Amniotic stem cell (primary cell): ENCODE measurements around the gene ZNF778.

Experiments used
- DNase-seq: peaks from one replicate; lab custom pipeline; 2025; lab: John Stamatoyannopoulos, UW

ZNF778 gene

DNA sequence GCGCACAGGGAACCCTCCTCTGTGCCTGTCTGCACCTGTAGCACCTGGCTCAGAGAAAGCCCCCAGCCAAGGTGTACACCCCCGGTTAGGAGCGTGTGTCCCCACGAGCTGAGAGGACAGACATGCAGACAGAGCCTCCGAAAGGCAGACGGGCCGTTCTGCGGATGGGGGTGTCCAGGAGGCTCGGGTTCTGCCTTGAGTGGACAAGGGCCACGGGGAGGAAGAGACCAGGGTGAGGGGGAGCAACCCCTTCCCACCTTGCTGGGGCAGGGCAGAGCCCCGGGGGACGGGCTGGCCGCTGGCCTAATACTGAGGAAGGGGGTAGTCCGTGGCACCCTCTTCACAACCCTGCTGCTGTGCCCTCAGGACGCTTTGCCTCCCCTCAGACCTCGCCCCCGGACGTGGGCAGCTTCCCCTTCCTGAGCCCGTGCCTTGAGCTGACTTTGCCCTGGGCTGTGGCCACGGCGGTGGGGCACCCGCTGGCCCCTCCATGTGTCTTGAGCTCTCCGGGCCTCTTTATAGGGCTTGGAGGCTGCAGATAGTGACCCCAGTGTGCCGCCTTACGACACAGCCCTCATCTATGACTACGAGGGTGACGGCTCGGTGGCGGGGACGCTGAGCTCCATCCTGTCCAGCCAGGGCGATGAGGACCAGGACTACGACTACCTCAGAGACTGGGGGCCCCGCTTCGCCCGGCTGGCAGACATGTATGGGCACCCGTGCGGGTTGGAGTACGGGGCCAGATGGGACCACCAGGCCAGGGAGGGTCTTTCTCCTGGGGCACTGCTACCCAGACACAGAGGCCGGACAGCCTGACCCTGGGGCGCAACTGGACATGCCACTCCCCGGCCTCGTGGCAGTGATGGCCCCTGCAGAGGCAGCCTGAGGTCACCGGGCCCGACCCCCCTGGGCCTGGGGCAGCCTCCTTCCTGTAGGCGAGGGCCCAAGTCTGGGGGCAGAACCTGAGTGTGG, 22.9 kb upstream of the ZNF778 start:
- DNase-seq, result no peak

DNA sequence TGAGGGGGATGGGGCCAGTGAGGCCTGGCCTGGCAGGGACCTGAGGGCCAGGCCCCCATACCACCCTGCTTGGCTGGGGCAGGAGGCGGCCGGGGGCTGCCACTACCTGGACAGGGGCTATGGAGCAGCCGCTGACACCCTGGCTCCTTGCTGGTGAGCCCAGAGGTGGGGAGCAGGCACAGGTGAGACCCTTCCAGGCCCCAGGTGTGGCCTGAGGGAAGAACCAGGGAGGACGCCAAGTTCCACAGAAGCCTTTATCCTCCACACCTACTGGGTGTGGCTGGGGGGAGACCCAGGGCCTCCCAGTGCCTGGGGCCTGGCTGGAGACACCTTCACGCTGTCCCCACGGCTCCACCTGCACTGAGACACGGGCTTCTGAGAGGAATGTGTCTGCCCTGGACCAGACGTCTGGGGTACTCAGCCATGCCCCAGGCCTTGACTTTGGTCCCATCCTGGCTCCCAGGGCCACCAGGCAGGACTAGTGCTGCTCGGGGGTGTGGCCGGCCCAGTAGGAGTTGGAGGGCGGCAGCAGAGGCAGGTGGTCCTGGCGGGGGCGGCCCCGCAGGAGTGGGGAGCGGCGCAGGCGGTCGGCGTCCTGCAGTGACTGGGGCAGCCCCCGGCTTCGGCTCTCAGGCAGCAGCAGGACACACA, 21.9 kb upstream of the ZNF778 start:
- no peak for DNase-seq

DNA sequence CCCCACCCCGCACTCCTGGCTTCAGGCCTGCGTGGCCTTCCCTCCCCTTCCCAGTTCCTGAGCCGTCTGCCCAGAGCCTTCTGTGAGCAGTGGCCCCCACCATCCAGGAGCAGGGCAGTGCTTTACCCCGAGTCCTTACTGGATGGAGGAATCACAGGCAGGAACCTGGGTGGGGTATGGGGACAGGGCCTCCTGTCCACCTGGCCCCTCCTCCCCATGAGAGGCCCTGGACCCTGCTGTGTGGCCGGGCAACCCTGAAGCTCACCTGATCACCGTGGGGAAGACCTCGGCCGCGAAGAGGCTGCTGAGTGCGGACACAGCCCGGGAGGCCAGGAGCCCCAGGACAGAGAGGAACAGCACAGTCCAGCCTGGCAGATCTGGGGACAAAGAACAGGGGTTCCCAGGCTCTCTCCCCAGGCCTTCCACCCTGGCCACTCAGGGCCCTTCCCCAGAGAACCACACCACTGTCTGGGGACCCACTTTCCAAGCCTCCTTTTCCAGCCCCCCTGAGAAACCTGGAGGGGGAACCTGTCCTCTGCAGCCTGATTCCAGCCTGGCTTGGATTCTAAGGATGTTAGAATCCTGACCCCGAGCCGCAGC, 20.4 kb upstream of the ZNF778 start:
- DNase-seq, result no peak

DNA sequence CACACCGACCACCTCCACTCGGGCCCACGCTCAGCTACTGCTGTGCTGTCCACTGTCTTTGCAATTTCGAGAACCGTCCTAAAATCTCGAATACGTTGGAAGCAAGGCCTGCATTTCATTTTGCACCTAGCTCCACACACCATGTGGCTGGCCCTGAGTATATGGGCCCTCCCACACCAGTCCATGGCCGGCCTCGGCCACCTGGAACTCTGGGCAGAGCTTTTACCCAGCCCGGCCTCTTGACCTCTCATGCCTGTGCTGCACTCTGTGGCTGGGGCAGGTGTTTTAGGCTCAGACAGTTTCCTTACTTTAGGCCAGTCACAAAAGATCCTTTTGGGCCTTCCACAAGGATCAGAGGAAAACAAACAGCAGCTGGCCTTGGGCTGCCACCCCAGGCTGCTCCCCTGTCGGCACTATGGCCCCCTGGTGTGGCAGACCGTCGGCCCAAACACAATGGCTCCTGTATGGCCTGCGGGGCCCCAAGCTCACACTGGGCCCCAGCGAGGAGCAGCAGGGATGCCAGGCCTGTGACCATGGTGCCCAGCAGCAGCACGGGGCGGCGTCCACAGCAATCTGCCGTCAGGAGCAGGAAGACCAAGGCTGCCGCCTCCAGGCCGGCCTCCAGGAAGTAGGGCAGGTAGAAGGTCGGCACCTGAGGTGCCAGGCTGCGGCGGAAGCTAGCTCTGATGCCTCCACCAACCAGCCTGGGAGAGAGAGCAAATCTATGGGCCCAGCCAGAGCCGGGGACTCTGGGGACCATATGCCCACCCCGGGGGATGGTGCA, 19.7 kb upstream of the ZNF778 start:
- no peak for DNase-seq

DNA sequence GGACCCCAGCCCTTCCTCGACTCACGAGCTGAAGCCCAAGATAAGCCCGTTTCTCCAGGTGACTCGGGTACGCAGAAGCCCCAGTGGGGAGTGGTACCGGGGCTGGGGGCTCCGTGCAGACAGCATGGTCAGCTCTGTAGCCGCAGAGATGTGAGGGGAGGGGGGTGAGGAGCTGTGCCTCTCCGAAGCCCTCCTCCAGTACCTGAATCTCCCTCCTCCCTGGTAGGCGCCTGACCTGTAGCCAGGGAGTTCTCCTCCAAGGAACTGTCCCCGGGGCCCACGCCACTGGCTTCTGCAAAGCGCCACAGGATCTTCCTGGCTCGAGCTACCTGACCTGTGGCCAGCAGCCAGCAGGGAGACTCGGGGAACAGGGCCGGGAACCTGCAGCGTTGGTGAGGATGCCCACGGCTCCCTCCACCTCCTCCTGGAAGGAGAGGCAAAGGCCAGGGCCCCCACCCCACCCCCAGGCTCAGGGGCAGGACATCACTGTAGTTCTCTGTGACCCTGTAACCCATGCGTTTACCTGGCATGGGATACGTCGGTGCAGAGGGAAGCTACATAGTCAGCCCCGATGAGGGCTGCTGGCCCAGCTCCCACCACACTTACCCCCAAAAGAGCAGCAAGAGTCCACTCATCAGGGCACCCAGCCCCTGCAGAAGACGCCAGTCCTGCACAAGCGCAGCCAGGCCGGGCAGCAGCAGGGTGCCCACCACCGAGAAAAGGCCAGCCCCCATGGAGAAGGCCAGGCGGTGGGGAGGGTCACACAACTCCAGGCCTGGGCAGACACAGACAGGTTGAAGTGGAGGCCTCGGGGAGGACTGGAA, 18.9 kb upstream of the ZNF778 start:
- no peak for DNase-seq

DNA sequence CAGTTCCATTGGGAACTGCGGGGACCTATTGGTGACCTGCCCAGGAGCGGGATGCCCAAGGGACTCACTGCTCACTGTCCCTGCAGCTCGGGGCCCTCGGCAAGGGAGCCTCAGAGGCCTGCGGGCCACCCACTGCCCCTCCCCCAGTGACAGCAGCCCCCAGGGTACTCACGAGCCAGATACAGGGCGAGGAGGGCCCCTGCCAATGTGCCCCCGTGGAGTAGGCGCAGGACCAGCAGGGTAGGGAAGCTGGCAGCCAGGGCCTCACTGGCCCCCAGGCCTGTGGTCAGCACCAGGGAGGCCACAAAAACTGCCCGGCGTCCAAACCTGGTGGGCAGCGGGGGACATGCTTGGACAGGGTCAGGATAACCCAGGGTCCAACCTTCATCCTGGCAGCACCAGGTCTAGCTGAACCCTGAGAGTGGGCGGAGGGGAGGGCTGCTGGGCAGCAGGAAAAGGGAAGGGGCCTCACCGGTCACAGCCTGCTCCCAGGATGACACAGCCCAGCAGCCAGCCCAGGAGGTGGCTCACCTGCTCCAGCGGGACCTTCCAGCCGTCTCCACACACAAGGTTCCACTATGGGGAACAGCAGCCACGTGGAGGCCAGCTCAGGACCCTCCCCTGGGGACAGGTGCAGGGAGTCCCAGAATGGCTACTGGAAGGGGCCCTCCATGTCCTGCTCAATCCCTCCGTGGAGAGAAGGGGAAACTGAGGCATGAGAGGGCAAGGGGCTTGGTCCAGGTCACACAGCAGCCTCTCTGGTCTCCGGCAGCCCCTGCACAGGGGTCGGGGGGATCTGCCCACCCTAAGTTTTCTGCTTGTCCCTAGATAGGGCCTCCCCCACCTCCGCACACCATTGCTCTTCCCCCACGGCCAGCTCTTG, 18.0 kb upstream of the ZNF778 start:
- no peak for DNase-seq

DNA sequence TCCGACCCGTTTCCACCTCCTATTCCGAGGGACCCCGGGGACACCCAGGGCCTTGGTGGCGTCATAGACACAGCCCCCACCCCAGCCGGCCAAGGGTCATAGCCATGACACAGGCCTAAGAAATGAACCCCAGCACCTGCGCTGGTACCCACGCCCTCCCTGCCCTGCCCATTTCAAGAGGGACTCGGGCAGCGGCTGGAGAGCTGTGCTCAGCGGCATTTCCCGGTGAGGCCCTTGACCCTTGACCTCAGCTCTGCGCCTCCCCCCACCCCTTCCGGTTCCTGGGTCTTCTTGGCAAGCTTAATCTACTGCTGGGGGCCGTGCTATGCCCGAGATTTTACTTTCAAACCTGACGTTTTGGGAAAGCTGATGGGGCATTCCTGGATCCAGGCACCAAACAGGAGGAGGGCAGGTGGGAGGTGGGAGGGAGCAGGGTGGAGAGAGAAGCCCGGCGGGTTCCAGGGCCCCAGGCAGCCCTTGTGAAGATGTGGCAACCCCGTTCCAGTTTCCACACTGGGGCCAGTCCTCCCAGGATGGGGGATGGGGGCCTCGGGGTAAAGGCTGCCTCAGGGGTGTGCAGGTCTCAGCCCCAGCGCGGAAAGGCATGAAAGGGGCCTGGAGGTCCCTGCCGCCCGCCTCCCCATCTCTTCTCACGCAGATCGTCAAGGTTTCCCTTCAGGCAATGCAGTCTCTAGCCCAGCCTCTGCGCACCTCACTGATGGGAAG, 17.2 kb upstream of the ZNF778 start, which contains the start of gene SLC22A31:
Gene SLC22A31 (minus strand): TSS at position 414 of the 726 bp plus-strand sequence. CDS start 36 bp downstream, at position 378.
- DNase-seq, result no peak

DNA sequence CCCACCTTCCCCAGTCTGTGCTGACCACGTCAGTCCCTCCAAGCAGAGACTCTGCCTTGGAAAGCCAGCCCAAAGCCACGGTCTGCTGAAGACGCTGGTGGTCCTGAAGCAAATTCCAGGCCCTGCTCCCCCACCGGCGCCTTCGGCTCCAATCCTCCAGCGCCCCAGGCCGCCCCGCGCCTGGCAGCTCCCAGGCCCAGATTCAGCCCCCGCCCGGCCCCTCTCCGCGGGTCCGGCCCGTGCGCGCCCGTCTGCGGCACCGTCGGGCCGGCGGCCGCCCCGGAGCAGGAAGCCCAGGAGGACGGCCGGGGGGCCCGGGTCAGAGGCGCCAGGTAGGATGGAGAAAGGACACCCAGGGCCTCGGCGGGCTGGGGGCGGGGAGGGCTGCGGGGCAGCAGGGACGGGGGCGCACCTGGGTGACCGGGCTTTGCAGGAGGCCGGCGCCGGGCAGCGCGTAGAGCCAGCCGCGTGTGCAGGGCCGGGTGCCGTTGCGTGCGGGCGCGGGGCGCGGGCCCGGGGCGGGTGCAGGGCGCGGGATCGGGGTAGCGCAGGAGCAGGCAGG, 16.6 kb upstream of the ZNF778 start:
- no peak for DNase-seq

DNA sequence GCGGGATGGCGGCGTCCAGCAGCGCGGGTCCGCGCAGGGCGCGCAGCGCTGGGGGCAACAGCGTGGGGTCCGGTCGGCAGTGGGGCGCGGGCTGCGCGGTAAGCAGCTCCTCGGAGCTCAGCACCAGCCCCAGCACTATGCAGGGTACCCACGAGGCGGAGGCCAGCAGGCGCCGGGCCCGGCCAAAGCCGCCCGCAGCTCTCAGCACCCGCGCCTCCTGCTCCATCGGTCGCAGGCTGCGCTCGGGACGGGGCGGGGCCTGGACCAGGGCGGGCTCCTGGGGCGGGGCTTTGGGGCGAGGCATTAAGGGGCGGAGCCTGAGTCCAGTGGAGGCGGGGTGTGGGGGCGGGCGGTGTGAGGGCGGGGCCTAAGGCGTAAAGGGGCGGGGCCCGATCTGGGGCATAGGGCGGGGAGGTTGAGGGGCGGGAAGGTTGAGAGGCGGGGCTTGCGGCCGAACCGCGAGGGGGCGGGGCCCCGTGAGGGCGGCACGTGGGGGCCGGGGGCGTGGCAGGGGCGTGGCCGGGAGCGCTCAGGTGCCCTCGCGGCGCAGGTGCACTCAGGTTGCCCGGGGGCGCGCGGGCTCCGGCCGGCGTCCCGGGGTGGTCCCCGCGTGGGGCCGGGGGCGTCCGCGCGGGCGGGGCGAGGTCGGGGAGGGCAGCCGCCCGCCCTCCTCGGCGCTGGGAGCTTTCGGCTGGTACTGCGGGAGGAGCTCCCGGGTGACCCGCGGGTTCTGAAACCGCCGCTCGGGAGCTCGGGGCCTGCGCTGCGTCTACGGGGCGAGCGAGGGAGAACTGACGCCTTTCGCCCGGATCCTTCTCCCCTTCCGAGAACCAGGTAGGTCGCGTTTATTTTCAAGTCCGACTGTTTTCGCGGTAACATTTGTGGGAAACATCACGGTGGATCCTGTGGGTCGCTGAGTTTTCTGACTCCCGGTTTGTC, 15.8 kb upstream of the ZNF778 start:
- peak; percentile 12 for DNase-seq

DNA sequence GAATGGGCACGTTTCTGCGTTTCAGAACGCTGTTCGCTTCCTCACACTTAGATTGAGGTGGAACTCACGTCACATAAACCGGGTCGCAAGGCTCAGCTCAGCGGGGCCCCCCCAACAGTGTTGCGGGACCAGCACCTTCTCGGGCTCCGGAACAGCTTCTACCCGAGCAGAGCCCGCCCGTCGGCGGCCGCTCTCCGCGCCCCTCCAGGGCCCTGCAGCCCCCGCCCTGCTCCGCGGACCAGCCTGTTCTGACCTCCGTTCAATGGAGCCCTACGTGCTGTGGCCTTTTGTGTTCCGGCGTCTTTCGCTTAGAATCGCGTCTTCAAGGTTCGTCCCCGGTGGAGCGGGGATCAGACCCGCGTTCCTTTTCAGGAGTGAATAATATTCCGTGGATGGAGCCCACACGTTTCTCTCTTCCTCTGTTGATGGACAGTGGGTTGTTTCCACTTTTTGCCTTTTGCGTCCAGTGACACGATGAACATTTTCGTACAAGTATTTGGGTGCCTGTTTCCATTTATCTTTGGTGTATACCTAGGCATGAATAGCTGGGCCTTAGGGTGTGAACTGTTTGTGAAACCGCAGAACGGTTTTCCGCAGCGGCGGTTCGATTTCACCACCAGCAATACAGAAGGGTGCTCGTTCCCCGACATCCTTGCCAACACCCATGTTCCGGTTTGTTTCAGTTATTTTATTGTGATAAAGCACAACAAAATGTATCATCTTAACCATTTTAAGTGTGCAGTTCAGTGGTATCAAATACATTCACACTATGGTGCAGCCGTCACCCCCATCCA, 14.9 kb upstream of the ZNF778 start:
- no peak for DNase-seq

DNA sequence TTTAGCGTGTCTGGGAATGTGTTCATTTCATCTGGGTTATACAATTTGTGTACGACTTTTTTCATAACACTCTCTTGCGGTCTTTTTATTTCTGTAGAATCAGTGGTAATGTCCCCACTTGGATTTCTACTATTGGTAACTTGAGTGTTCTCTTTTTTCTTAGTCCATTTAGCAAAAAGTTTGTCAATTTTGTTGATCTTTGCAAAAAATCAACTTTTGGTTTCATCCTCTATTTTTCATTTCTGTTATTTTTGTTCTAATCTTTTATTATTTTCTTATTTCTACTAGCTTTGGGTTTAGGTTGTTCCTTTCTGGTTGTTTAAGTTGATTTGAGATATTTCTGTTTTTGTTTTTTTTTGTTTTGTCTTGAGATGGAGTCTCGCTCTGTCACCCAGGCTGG, 9.5 kb upstream of the ZNF778 start:
- DNase-seq, result no peak

DNA sequence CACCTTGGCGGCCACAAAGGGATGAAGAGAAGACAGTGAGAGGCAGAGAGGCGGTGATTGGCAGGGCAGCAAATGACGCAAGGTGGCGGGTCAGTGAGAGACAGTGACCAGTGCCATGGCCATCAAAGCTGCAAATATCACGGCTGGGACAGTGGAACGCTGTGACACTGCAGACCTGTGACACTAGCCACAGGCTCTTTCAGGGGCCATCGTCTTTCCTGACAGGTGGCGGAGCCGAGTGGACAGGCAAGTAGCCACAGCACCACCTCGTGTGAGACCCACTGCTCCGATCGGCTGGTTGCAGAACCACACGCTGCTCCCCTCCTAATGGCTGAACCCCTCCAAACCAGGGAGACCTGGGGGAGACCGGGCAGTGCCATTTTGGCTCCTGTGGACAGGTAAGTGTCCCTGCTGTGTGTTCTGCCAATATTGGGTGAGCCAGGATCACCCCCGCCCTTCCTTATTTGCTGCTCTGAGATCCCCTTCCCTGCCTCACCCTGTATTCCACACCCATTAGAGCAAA, 7.9 kb upstream of the ZNF778 start:
- DNase-seq, result no peak

DNA sequence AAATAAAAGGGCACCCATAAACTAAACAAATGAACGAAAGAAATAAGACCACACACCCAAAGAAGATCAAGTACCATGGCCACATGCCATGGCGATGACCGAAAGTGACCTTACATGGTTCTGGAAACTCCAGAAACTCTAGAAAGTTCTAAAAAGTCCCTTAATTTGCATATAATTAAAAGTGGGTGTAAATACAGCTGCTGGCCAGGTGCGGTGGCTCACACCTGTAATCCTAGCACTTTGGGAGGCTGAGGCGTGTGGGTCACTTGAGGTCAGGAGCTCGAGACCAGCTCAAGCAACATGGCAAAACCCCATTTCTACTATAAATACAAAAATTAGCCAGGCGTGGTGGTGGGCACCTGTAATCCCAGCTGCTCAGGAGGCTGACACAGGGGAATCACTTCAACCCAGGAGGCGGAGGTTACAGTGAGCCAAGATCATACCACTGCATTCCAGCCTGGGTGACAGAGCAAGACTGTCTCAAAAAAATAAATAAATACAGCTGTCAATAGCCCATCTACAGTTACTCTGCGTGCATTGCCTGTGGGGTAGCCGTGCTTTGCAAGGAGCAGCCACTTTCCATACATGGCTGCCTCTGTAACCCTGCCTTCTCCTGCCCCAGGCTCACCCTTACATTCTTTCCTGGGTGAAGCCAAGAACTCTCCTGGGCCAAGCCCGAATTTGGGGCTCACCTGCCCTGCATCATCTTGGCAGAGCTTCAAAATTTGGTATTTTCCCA, 7.2 kb upstream of the ZNF778 start:
- no peak for DNase-seq

DNA sequence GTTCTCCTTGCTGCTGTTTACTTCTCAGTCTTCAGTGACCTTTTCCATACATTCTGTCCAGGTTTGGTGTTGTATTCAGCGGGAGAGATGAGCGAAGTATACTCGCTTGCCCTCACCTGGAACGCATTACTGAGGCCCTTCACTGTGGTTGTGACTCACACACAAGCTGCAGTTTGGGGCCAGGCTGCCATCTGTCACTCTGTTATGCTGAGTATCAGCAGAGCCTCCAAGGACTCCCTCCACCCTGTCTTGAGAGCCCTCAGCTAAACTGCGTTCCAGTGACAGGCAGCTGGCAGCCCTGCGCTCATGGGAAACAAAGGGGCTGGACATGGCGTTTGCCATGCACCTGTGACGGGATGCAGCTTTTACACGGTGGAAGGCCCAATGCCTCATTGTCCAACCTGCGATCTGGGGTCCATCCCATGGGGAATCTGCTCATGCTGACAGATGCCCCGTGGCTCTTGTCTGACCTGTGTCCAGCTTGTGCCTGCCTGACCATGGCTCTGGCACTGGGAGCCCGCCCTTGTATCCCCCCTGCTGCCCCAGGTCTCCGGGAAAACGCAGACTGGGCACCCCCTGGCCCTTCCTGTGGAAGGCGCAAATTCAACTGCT, 6.5 kb upstream of the ZNF778 start:
- no peak for DNase-seq

DNA sequence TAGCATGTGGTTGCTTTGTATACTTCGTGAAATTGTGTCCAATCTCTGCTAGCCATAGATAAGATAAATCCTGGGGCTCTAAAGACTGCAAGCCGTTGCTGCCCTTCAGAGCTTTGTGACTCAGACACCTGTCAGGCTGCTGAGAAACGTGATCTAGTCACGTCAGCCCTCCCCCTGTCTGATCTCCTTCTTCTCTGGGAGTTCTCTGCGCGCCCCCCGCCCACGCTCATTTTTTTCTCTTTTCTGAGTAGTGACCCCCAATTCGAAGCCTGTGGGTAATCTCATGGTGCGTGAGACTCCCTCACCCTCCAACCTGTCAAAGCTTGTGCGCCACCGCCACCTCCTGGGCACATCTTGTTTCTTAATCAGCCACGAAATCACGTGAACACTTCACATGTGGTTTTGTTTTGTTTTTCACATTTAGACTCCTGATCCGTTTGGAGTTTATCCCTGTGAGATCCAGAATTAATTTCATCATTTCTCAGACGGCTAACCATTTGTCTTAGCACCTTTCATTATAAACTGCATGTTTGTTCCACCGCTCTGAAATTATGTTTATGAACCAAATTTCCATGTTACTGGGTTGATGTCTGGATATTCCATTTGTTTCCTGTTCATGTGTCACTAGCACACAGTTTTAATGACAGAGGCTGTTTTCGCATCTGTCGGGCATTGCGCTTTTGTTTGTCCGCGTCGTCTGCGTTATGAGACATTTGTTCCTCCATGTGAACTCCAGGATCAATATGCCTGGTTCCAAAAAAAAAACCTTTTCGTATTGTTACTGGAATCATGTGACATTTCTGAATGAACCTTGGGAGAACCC, 977 bp upstream of the ZNF778 start:
- peak; percentile 28 for DNase-seq
